MCF 10A (cell line): ENCODE measurements around the gene HERC2. TPM values are rescaled to one million over a fixed set of nuclear protein-coding genes. Genes with fewer than 3 reads are reported as not detected.
"Not testable (repeated sequence)": the region's sequence is repeated elsewhere in the genome, so short reads cannot be mapped to it uniquely, and the experiment has no call there.

ENCODE experiments used
- BruUV-seq: library from RNA; stranded (reverse); fragments of 400-500 nt; replicated peaks from 2 replicates; lab custom pipeline; 2021; lab: Mats Ljungman, UMichigan
- CTCF ChIA-PET: fragments of 300-600 bp; sonication (Branson Sonifier 250); formaldehyde crosslinking; extraction: SDS; loops from one replicate; lab custom pipeline; 2021; ENCODE audit warnings: antibody characterized with exemption, inconsistent platforms; lab: Yijun Ruan, JAX
- POLR2A ChIA-PET: fragments of 300-600, 350-650 bp; sonication (Branson Sonifier 250); formaldehyde crosslinking; extraction: SDS; loops from one replicate; lab custom pipeline; 2020; ENCODE audit warnings: antibody characterized with exemption, inconsistent platforms; lab: Yijun Ruan, JAX
- DNase-seq: peaks from one replicate; pipeline ENCODE4 v3.0.0-alpha.2; 2018; ENCODE audit not compliant: unreplicated experiment
- H3K27ac Mint-ChIP-seq: one replicate; pipeline ENCODE4 v1.8.0; 2022; ENCODE audit warnings: mild to moderate bottlenecking, low read depth, mixed read lengths; ENCODE audit not compliant: unreplicated experiment
- H3K27me3 Mint-ChIP-seq: one replicate; pipeline ENCODE4 v1.8.0; 2022; ENCODE audit warnings: mixed read lengths; ENCODE audit not compliant: insufficient read depth, unreplicated experiment
- H3K36me3 Mint-ChIP-seq: one replicate; pipeline ENCODE4 v1.8.0; 2022; ENCODE audit warnings: mild to moderate bottlenecking, moderate library complexity, mixed read lengths; ENCODE audit not compliant: insufficient read depth, unreplicated experiment
- H3K4me1 Mint-ChIP-seq: one replicate; pipeline ENCODE4 v1.8.0; 2022; ENCODE audit warnings: mixed read lengths; ENCODE audit not compliant: insufficient read depth, unreplicated experiment
- H3K4me3 Mint-ChIP-seq: one replicate; pipeline ENCODE4 v1.8.0; 2022; ENCODE audit warnings: mild to moderate bottlenecking, moderate library complexity, mixed read lengths; ENCODE audit not compliant: unreplicated experiment
- H3K9me3 Mint-ChIP-seq: one replicate; pipeline ENCODE4 v1.8.0; 2022; ENCODE audit warnings: mixed read lengths; ENCODE audit not compliant: unreplicated experiment
- intact Hi-C: fragments of 100-400 bp; cut with micrococcal nuclease; formaldehyde crosslinking; loops from 2 replicates; pipeline ENCODE4 v1.14.1; 2022
- total RNA-seq: library from RNA; stranded (reverse); gene quantifications from 2 replicates; pipeline ENCODE4 v1.2.3, GENCODE V29; 2022

Gene HERC2
- total RNA-seq, 1 experiment from 2014 or later, result 65.2 TPM

- intact Hi-C loops, H3K27me3 Mint-ChIP-seq, DNase-seq, H3K9me3 Mint-ChIP-seq, CTCF ChIA-PET, POLR2A ChIA-PET, H3K4me3 Mint-ChIP-seq, BruUV-seq, H3K27ac Mint-ChIP-seq, H3K4me1 Mint-ChIP-seq: not testable (repeated sequence)
- H3K36me3 Mint-ChIP-seq, result peaks cover 40% of the 10 kb centered on the region
These were observed 5.0 kb downstream of the HERC2 start for GRCh38 chr15:28316958-28317357.

GRCh38 chr15:28310454-28310853 is 11.5 kb downstream of the HERC2 start:
- BruUV-seq, H3K9me3 Mint-ChIP-seq, DNase-seq, H3K27me3 Mint-ChIP-seq, H3K27ac Mint-ChIP-seq, POLR2A ChIA-PET, H3K4me3 Mint-ChIP-seq, H3K4me1 Mint-ChIP-seq, intact Hi-C loops, CTCF ChIA-PET: not testable (repeated sequence)
- H3K36me3 Mint-ChIP-seq, result peaks cover 29% of the 10 kb centered on the region

- CTCF ChIA-PET, BruUV-seq: not testable (repeated sequence)
These were observed 13.3 kb downstream of the HERC2 start for GRCh38 chr15:28308718-28309117.

GRCh38 chr15:28305700-28306099 is 16.3 kb downstream of the HERC2 start:
- H3K36me3 Mint-ChIP-seq, H3K27me3 Mint-ChIP-seq, POLR2A ChIA-PET, H3K9me3 Mint-ChIP-seq, CTCF ChIA-PET, intact Hi-C loops, DNase-seq, H3K27ac Mint-ChIP-seq, H3K4me3 Mint-ChIP-seq, BruUV-seq, H3K4me1 Mint-ChIP-seq: not testable (repeated sequence)

More at GRCh38 chr15:28308718-28309117, 13.3 kb downstream of the HERC2 start:
- H3K27ac Mint-ChIP-seq, H3K27me3 Mint-ChIP-seq, DNase-seq, H3K4me1 Mint-ChIP-seq, H3K9me3 Mint-ChIP-seq, intact Hi-C loops, POLR2A ChIA-PET, H3K4me3 Mint-ChIP-seq: not testable (repeated sequence)
- H3K36me3 Mint-ChIP-seq, result peaks cover 14% of the 10 kb centered on the region

- H3K27ac Mint-ChIP-seq, H3K27me3 Mint-ChIP-seq, CTCF ChIA-PET, H3K4me3 Mint-ChIP-seq, intact Hi-C loops, BruUV-seq, H3K4me1 Mint-ChIP-seq, DNase-seq, POLR2A ChIA-PET, H3K9me3 Mint-ChIP-seq: not testable (repeated sequence)
- peaks cover 26% of the 10 kb centered on the region for H3K36me3 Mint-ChIP-seq
These were observed 24.5 kb downstream of the HERC2 start for GRCh38 chr15:28297434-28297833.

- peaks cover 32% of the 10 kb centered on the region for H3K36me3 Mint-ChIP-seq
- CTCF ChIA-PET, POLR2A ChIA-PET, H3K9me3 Mint-ChIP-seq, H3K27me3 Mint-ChIP-seq, H3K4me3 Mint-ChIP-seq, BruUV-seq, DNase-seq, H3K4me1 Mint-ChIP-seq, H3K27ac Mint-ChIP-seq, intact Hi-C loops: not testable (repeated sequence)
These were observed 25.2 kb downstream of the HERC2 start for GRCh38 chr15:28296814-28297213.

- CTCF ChIA-PET, POLR2A ChIA-PET, DNase-seq, BruUV-seq, intact Hi-C loops, H3K4me3 Mint-ChIP-seq, H3K27ac Mint-ChIP-seq, H3K4me1 Mint-ChIP-seq, H3K27me3 Mint-ChIP-seq, H3K9me3 Mint-ChIP-seq: not testable (repeated sequence)
- H3K36me3 Mint-ChIP-seq, result peaks cover 49% of the 10 kb centered on the region
These were observed 26.9 kb downstream of the HERC2 start for GRCh38 chr15:28295009-28295563.

- intact Hi-C loops, H3K4me3 Mint-ChIP-seq, H3K9me3 Mint-ChIP-seq, H3K27me3 Mint-ChIP-seq, POLR2A ChIA-PET, H3K27ac Mint-ChIP-seq, CTCF ChIA-PET, BruUV-seq, H3K4me1 Mint-ChIP-seq, DNase-seq: not testable (repeated sequence)
- H3K36me3 Mint-ChIP-seq, result peaks cover 52% of the 10 kb centered on the region
These were observed 27.4 kb downstream of the HERC2 start for GRCh38 chr15:28294560-28294959.
